Measurements from ENCODE around the gene CCDC177. TPM values are rescaled to one million over a fixed set of nuclear protein-coding genes. Genes with fewer than 3 reads are reported as not detected.

CCDC177 gene
- total and polyA plus RNA-seq, 8 donors: not detected

GRCh38 chr14:69554500-69554899 lies 20.2 kb downstream of the CCDC177 start:
- WGBS, 2 donors: 43 to 44% methylated on average over 4 of the region's 4 CpGs
- H3K27me3 ChIP-seq: peaks cover 0 to 4% (median 0%) of the 10 kb centered on the region in 4 donors
- intact Hi-C loops (cut with DNase I): no loop called here
- H3K4me3 ChIP-seq: no peak overlapping the region
- H3K4me1 ChIP-seq: no peaks in the 10 kb centered on the region
- H3K36me3 ChIP-seq: no peaks in the 10 kb centered on the region
- peak in 1 of 6 donors; percentile 31 for DNase-seq
- no peak for TF ChIP-seq CTCF (IDR thresholded peaks at IDR 0.05)
- ATAC-seq: no peak
- H3K27ac ChIP-seq: no peak overlapping the region
- H3K9me3 ChIP-seq: no peaks in the 10 kb centered on the region
- FAIRE-seq: no peak

GRCh38 chr14:69553252-69553651 lies 21.4 kb downstream of the CCDC177 start:
- Histone ChIP-seq H3K27ac (no peak overlapping the region), H3K4me3 (no peak overlapping the region), H3K4me1 (no peaks in the 10 kb centered on the region), H3K9me3 (no peaks in the 10 kb centered on the region), H3K36me3 (no peaks in the 10 kb centered on the region), H3K27me3 (peaks cover 0 to 5% (median 0%) of the 10 kb centered on the region in 4 donors)
- 72 to 81% methylated on average over 1 of the region's 1 CpG for WGBS, 2 donors
- DNase-seq: no peak
- peak in 1 of 4 donors; percentile 30 for ATAC-seq
- TF ChIP-seq CTCF (IDR thresholded peaks at IDR 0.05): no peak
- FAIRE-seq: no peak
- intact Hi-C loops (cut with DNase I): no loop called here

GRCh38 chr14:69551511-69551910 lies 23.2 kb downstream of the CCDC177 start:
- Histone ChIP-seq H3K4me1 (no peaks in the 10 kb centered on the region), H3K9me3 (no peaks in the 10 kb centered on the region), H3K27ac (no peak overlapping the region), H3K36me3 (no peaks in the 10 kb centered on the region), H3K4me3 (no peak overlapping the region), H3K27me3 (peaks cover 0 to 5% (median 0%) of the 10 kb centered on the region in 4 donors)
- no peak for DNase-seq
- intact Hi-C loops (cut with DNase I): no loop called here
- no peak for FAIRE-seq
- WGBS, 2 donors: 67 to 76% methylated on average over 2 of the region's 2 CpGs
- no peak for ATAC-seq
- no peak for TF ChIP-seq CTCF (IDR thresholded peaks at IDR 0.05)

GRCh38 chr14:69548566-69548965 lies 26.1 kb downstream of the CCDC177 start:
- intact Hi-C loops (cut with DNase I): no loop called here
- ATAC-seq: no peak
- DNase-seq: no peak
- Histone ChIP-seq H3K9me3 (no peaks in the 10 kb centered on the region), H3K36me3 (no peaks in the 10 kb centered on the region), H3K27ac (no peak overlapping the region), H3K4me1 (no peaks in the 10 kb centered on the region), H3K27me3 (peaks cover 0 to 5% (median 0%) of the 10 kb centered on the region in 4 donors), H3K4me3 (no peak overlapping the region)
- TF ChIP-seq CTCF (IDR thresholded peaks at IDR 0.05): no peak
- no peak for FAIRE-seq
- 61 to 75% methylated on average over 8 of the region's 8 CpGs for WGBS, 2 donors

GRCh38 chr14:69547701-69548348 lies 26.8 kb downstream of the CCDC177 start:
- peak in 2 of 6 donors; percentile 63 to 67 for DNase-seq
- intact Hi-C loops (cut with DNase I): no loop called here
- H3K4me3 ChIP-seq: no peak overlapping the region

More at GRCh38 chr14:69547701-69548348, 26.8 kb downstream of the CCDC177 start:
- peaks cover 0 to 5% (median 0%) of the 10 kb centered on the region in 4 donors for H3K27me3 ChIP-seq
- WGBS, 2 donors: 15 to 16% methylated on average over 42 to 46 of the region's 46 CpGs
- no peak overlapping the region for H3K27ac ChIP-seq
- no peaks in the 10 kb centered on the region for H3K36me3 ChIP-seq
- no peaks in the 10 kb centered on the region for H3K4me1 ChIP-seq
- no peaks in the 10 kb centered on the region for H3K9me3 ChIP-seq
- peak in 2 of 4 donors; percentile 20 to 22 for TF ChIP-seq CTCF (IDR thresholded peaks at IDR 0.05)
- peak in 2 of 4 donors; percentile 57 to 72 for ATAC-seq
- FAIRE-seq: no peak

All from pancreas (tissue), 10 donors.